Stimulated activated naive CD8-positive, alpha-beta T cell treated with anti-CD3 and anti-CD28 coated beads, Interleukin-15, Interleukin-2, amounts not matched to agents 100 U/mL and 50 U/mL, for 24 hours (primary cell): ENCODE measurements around the gene MOV10.
A peak's percentile ranks its signal among the peaks of the same experiment; 100 is the strongest.
"Not testable (repeated sequence)": the region's sequence is repeated elsewhere in the genome, so short reads cannot be mapped to it uniquely, and the experiment has no call there.

Experiments used
- ATAC-seq: fragments of 150-1000 bp; cut with Tn5 transposase; one replicate; pipeline ENCODE4 v1.10.0; 2021
- DNase-seq: peaks from one replicate; pipeline ENCODE4 v3.0.0; 2021

MOV10 gene

GRCh38 chr1:112714313-112715263 is 40.1 kb downstream of the MOV10 start:
- DNase-seq = peak; percentile 39
- no peak for ATAC-seq

DNA sequence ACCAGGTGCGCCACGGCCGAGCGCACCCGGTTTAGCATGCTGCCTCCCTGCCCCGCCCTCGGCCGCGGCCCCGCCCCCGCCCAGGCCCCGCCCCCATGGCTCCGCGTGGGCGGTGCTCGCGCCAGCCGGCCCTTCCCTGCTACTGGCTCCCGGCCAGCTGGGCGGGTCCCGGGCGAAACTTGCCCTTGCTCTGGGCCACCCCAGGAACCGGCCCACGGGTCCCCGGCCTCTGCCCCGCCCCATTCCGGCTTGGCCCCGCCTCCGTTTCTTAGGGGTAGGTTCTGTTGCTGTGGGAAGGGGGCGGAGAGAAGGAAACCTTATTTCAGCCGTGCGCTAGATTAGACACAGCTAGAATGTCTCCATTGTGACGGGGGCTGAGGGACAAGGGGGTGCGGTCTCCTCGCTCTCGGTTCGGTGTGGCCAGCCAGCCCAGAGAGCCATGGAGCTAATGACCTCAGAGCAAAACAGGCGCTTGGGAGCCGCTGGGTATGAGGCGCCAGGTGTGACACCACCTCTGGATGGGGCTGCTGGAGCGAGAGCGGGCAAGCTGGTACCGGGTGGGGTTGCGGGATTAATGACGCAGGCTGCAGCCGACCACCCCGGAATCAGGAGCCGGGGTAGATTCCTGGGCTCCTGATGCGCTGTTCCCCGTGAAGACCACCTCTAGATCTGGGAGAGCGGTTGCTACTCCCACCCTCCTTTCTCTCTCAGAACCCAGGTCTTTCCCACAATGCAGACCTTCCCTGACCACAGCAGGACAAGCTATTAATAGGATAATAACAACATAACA is 41.0 kb downstream of the MOV10 start, which contains the start of gene PPM1J:
Gene PPM1J, minus strand, starts transcription at position 69 of the 790 bp plus-strand sequence. Its CDS starts 31 bp downstream, at position 38.
- peak; percentile 96 for DNase-seq
- peak; percentile 83 for ATAC-seq

DNA sequence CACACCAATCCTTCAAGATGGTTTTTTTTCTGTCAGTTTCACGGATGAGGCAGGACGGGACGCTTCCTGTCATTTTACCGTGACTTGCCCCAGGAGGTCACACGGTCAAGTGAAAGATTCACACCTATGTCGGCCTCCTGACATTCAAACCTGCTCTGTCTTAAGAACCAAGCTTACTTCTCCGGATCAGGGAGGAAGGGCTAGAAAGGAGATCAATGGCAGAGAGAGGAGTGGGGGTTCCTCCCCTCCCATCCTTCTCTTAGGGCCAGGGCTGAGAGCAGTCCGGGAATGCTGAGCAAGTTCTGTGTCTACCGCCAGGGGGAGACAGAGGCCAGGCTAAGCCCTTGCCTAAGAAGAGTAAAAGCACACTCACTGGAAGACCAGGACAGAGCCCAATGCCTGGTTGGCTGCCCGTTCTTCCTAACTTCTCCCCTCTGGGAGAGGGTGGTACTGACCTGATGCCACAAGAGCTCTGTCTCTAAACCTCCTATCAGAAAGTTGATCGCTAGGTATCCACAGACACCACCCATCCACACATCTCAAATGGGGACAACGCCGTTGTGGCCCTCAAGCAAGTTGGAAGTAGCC is 41.8 kb downstream of the MOV10 start:
- ATAC-seq (peak; percentile 53), DNase-seq (peak; percentile 88)

- DNase-seq (no peak), ATAC-seq (no peak)
Measured at GRCh38 chr1:112717263-112717873, 42.9 kb downstream of the MOV10 start.

- ATAC-seq = peak; percentile 33
Measured at GRCh38 chr1:112718691-112719418, 44.4 kb downstream of the MOV10 start.

GRCh38 chr1:112719706-112720105 is 45.2 kb downstream of the MOV10 start:
- no peak for DNase-seq
- no peak for ATAC-seq

More at GRCh38 chr1:112718691-112719418, 44.4 kb downstream of the MOV10 start:
- DNase-seq = peak; percentile 87

GRCh38 chr1:112720800-112721199 is 46.3 kb downstream of the MOV10 start:
- ATAC-seq (no peak), DNase-seq (no peak)

DNA sequence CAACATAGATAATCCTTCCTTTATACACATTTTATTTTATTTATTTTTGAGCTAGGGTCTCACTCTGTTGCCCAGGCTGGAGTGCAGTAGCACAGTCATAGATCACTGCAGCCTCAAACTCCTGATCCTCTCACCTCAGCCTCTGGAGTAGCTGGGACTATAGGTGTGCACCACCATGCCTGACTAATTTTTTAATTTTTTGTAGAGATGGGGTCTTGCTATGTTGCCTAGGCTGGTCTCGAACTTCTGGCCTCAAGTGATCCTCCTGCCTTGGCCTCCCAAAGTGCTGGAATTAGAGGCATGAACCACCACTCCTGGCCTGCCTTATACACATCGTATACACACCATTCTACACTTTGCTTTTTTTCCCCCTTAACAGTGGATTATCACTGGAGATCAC is 46.8 kb downstream of the MOV10 start:
- ATAC-seq, DNase-seq: not testable (repeated sequence)

DNA sequence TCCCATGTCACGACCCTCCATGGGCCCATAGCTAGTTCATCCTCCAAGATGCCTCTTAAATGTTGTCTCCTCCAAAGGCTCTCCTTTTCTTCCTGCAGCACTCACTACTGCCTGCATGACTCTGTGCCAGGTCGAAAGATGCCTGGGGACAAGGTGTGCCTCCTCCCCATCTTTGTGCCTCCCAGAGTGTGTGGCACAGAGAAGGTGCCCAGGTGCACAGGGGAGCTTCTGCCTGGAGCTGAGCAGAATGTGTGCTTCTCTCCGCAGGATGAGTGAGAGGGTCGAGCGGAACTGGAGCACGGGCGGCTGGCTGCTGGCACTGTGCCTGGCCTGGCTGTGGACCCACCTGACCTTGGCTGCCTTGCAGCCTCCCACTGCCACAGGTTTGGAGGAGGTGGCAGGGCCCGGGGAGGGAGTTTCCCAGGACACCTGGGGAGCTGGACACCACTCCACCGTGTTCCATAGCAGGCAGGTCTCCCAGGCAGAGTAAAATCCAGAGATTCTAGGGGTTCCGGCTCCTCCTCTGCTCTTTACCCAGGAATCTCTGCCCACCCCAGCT is 47.6 kb downstream of the MOV10 start:
- DNase-seq (no peak), ATAC-seq (no peak)

- ATAC-seq (no peak), DNase-seq (no peak)
Measured at GRCh38 chr1:112722601-112723510, 48.4 kb downstream of the MOV10 start.

DNA sequence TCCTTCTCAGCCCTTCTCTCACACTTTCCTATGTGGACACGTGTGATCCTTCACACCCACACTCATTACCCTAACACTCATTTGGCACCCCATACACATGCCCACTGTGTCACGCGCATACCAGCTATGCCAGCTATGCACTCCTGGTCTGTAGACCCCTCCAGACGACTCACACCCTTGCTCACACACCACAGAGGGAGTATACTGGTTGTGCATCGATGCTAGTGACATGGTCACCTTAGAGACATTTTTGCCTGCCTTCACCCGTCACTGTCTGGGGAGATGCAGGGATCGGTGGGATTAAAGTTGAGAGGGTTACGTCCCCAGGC is 49.0 kb downstream of the MOV10 start:
- ATAC-seq (peak; percentile 70), DNase-seq (no peak)

GRCh38 chr1:112724240-112724639 is 49.8 kb downstream of the MOV10 start:
- ATAC-seq, DNase-seq: not testable (repeated sequence)

DNA sequence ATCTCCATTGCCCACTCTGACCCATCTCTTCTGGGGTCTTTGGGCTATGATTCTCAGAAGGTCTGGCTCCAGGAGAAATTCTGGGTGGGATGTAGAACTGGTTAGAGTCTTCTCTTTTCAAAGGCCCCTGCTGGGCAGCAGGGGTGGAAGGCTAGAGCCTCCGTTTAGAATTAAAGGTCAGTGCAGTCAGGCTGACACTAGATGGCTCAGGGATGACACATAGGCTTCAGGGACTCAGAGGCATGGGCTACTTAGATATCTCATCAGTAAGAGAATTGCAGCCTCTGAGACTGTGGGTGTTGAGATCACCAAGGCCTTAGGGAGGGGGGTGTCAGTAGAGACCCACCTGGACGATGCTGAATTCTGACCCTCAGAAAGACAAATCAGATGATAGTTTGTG is 53.3 kb downstream of the MOV10 start:
- DNase-seq (no peak), ATAC-seq (no peak)

- DNase-seq, ATAC-seq: not testable (repeated sequence)
Measured at GRCh38 chr1:112728306-112728971, 54.0 kb downstream of the MOV10 start.

DNA sequence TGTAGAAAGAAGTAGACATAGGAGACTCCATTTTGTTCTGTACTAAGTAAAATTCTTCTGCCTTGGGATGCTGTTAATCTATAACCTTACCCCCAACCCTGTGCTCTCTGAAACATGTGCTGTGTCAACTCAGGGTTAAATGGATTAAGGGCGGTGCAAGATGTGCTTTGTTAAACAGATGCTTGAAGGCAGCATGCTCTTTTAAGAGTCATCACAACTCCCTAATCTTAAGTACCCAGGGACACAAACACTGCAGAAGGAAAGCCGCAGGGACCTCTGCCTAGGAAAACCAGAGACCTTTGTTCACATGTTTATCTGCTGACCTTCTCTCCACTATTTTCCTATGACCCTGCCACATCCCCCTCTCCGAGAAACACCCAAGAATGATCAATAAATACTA is 54.6 kb downstream of the MOV10 start:
- not testable (repeated sequence) for DNase-seq

GRCh38 chr1:112729909-112730308 is 55.5 kb downstream of the MOV10 start:
- ATAC-seq = no peak
- no peak for DNase-seq

More for the DNA sequence above, 54.6 kb downstream of the MOV10 start:
- ATAC-seq = not testable (repeated sequence)

- ATAC-seq = no peak
- no peak for DNase-seq
Measured at GRCh38 chr1:112731451-112731850, 57.0 kb downstream of the MOV10 start.

DNA sequence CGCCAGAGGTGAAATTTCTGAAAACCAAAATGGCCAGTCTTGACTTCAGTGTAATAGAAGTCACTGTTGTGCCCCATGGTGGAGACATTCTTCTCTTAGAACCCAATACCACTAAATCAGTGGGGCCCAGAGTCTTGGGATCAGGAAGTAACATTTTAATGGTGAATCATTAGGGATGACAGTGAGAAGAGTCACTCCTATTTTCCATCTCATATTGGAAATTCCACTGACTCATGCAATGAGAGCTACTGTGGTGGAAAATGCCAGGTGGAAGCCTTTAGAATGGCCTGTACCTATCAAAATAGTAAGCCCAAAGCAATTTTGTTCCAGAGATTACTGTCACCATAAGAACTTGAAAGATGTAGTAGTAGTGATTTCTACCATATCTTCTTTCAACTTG is 61.3 kb downstream of the MOV10 start:
- ATAC-seq = peak; percentile 92

DNA sequence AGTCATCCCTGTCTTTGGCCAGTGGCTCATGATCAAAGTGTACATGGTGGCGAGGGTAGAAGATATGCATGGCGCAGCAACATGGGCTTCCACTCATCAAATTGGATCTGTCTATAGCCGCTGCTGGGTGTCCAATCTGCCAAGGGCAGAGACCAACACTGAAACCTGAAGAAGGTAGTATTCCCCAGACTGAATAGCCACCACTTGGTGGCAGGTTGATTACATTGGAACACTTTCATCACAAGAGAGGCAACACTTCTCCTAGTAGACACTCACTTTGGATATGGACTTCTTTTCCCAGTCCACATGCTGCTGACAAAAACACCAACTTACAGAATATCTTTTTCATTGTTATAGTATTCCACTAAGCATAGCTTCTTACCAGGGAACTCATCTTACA is 63.1 kb downstream of the MOV10 start:
- DNase-seq (no peak), ATAC-seq (no peak)

More for the DNA sequence above, 61.3 kb downstream of the MOV10 start:
- no peak for DNase-seq
